Stimulated activated CD4-positive, alpha-beta T cell treated with anti-CD3 and anti-CD28 coated beads, Interleukin-1b, Interleukin-23, amount 100 ng/mL, for 1 hour (primary cell): ENCODE measurements around the gene SAMD8.
A peak's percentile ranks its signal among the peaks of the same experiment; 100 is the strongest.

ENCODE experiments used
- DNase-seq, 2 donors: peaks; one replicate each; pipeline ENCODE4 v3.0.0-alpha.2; 2020; ENCODE audit warnings: low read depth in 2 of 2

SAMD8 gene

GRCh38 chr10:75084834-75085384 is 26.5 kb upstream of the SAMD8 start:
- DNase-seq: no peak

- no peak for DNase-seq
Measured at GRCh38 chr10:75086278-75086934, 25.1 kb upstream of the SAMD8 start.

GRCh38 chr10:75088640-75089039 is 22.8 kb upstream of the SAMD8 start:
- DNase-seq: no peak

GRCh38 chr10:75089634-75090033 is 21.8 kb upstream of the SAMD8 start:
- DNase-seq: no peak

GRCh38 chr10:75091146-75091545 is 20.3 kb upstream of the SAMD8 start:
- DNase-seq: no peak

- no peak for DNase-seq
Measured at GRCh38 chr10:75094465-75094864, 17.0 kb upstream of the SAMD8 start.

- DNase-seq: no peak
Measured at GRCh38 chr10:75095631-75096030, 15.8 kb upstream of the SAMD8 start.

- no peak for DNase-seq
Measured at GRCh38 chr10:75096749-75097148, 14.7 kb upstream of the SAMD8 start.

GRCh38 chr10:75097666-75098285 is 13.7 kb upstream of the SAMD8 start:
- DNase-seq: no peak

GRCh38 chr10:75098902-75099673 is 12.4 kb upstream of the SAMD8 start:
- DNase-seq: no peak

GRCh38 chr10:75099952-75100763 is 11.3 kb upstream of the SAMD8 start:
- peak; percentile 55 to 79 for DNase-seq

- DNase-seq: no peak
Measured at GRCh38 chr10:75100764-75101291, 10.6 kb upstream of the SAMD8 start.

- no peak for DNase-seq
Measured at GRCh38 chr10:75101416-75102251, 9.8 kb upstream of the SAMD8 start.

GRCh38 chr10:75102830-75103673 is 8.4 kb upstream of the SAMD8 start:
- DNase-seq: no peak

GRCh38 chr10:75103881-75104686 is 7.4 kb upstream of the SAMD8 start:
- no peak for DNase-seq

GRCh38 chr10:75104842-75105241 is 6.6 kb upstream of the SAMD8 start:
- no peak for DNase-seq

- DNase-seq: no peak
Measured at GRCh38 chr10:75105576-75106197, 5.8 kb upstream of the SAMD8 start.

GRCh38 chr10:75106242-75106641 is 5.2 kb upstream of the SAMD8 start:
- no peak for DNase-seq
